Measurements from ENCODE around the gene ZNF324.

- TF ChIP-seq CTCF (IDR thresholded peaks at IDR 0.05; ENCODE audit: low read depth, low read length, missing input control) (no peak), JUND (IDR thresholded peaks at IDR 0.05) (no peak)
These were observed 14.0 kb downstream of the ZNF324 start for GRCh38 chr19:58480831-58481230.

Measured in liver (tissue), 3 donors.